HepG2 (cell line): ENCODE results near the gene DLEC1. TPM values are rescaled to one million over a fixed set of nuclear protein-coding genes. Genes with fewer than 3 reads are reported as not detected.

Source experiments
- ADNP ChIP-seq: sonication (generic); formaldehyde crosslinking; IDR thresholded peaks from 2 replicates; pipeline ENCODE4 v1.4.0; 2020; ENCODE audit warnings: missing genetic modification reagents
- AGO2 ChIP-seq: fragments of 200-400 bp; formaldehyde crosslinking; optimal IDR thresholded peaks from 2 replicates; pipeline ENCODE3; 2017; ENCODE audit warnings: mild to moderate bottlenecking, low read depth, low read length, moderate library complexity
- AHR ChIP-seq: IDR thresholded peaks from 2 replicates; pipeline ENCODE4 v1.6.1; 2018; ENCODE audit warnings: missing genetic modification reagents, missing compliant biosample characterization
- ATM ChIP-seq: fragments of 450-650 bp; IDR thresholded peaks from 2 replicates; pipeline ENCODE4 v1.7.1; 2017; ENCODE audit warnings: mild to moderate bottlenecking, borderline replicate concordance
- CENPT ChIP-seq: sonication (generic); formaldehyde crosslinking; IDR thresholded peaks from 2 replicates; pipeline ENCODE4 v1.8.0; 2022; ENCODE audit warnings: low read depth, mild to moderate bottlenecking, moderate library complexity, missing genetic modification reagents
- GATA4 ChIP-seq: sonication (generic); IDR thresholded peaks from 2 replicates; pipeline ENCODE4 v1.6.1; 2016; ENCODE audit warnings: antibody characterized with exemption, low read depth, borderline replicate concordance
- HNF4G ChIP-seq, 2 experiments: sonication (generic) in 1 of 2; formaldehyde crosslinking in 1 of 2; IDR thresholded peaks; 2 replicates each; pipeline versions ENCODE4 v1.4.0 to v1.6.1; 2011 to 2020; ENCODE audit warnings: borderline replicate concordance in 2 of 2, low read depth in 2 of 2, mild to moderate bottlenecking in 2 of 2, low read length in 1 of 2, missing genetic modification reagents in 1 of 2, moderate library complexity in 1 of 2
- HNRNPL ChIP-seq: fragments of 200-400 bp; formaldehyde crosslinking; IDR thresholded peaks from 2 replicates; pipeline ENCODE4 v1.6.1; 2017; ENCODE audit warnings: mild to moderate bottlenecking, low read depth, low read length
- KDM4B ChIP-seq: sonication (generic); formaldehyde crosslinking; IDR thresholded peaks from 2 replicates; pipeline ENCODE4 v1.4.0; 2020; ENCODE audit warnings: missing genetic modification reagents
- KDM6A ChIP-seq: IDR thresholded peaks from 2 replicates; pipeline ENCODE4 v1.6.1; 2016; ENCODE audit warnings: low read depth
- NFATC3 ChIP-seq: sonication (generic); formaldehyde crosslinking; IDR thresholded peaks from 2 replicates; pipeline ENCODE4 v1.5.1; 2020; ENCODE audit warnings: mild to moderate bottlenecking, missing genetic modification reagents
- PHB2 ChIP-seq: fragments of 450-650 bp; IDR thresholded peaks from 2 replicates; pipeline ENCODE4 v1.6.1; 2018; ENCODE audit not compliant: partially characterized antibody
- PITX1 ChIP-seq: sonication (generic); formaldehyde crosslinking; IDR thresholded peaks from 2 replicates; pipeline ENCODE4 v1.5.1; 2020; ENCODE audit warnings: mild to moderate bottlenecking, missing genetic modification reagents
- PPARG ChIP-seq: conservative IDR thresholded peaks from 2 replicates; pipeline ENCODE4 v1.6.1; 2016; ENCODE audit warnings: missing biosample characterization, missing genetic modification reagents
- SIX4 ChIP-seq: sonication (generic); formaldehyde crosslinking; IDR thresholded peaks from 2 replicates; pipeline ENCODE4 v1.4.0; 2020; ENCODE audit warnings: missing genetic modification reagents
- TCF12 ChIP-seq, 2 experiments: fragments of 450-650 bp in 1 of 2; sonication (generic) in 1 of 2; formaldehyde crosslinking in 1 of 2; IDR thresholded peaks; 2 replicates each; pipeline versions ENCODE4 v1.6.1 to v1.8.0; 2017 to 2022; ENCODE audit warnings: antibody characterized with exemption in 1 of 2, mild to moderate bottlenecking in 1 of 2, missing genetic modification reagents in 1 of 2, moderate library complexity in 1 of 2
- ZBTB38 ChIP-seq: sonication (generic); formaldehyde crosslinking; IDR thresholded peaks from 2 replicates; pipeline ENCODE4 v1.5.1; 2020; ENCODE audit warnings: mild to moderate bottlenecking, missing genetic modification reagents
- ZBTB7B ChIP-seq: sonication (generic); formaldehyde crosslinking; IDR thresholded peaks from 2 replicates; pipeline ENCODE4 v1.4.0; 2020; ENCODE audit warnings: missing genetic modification reagents
- ZEB1 ChIP-seq: IDR thresholded peaks from 2 replicates; pipeline ENCODE4 v1.6.1; 2012; ENCODE audit warnings: mild to moderate bottlenecking, low read depth, inconsistent platforms; ENCODE audit not compliant: insufficient replicate concordance
- ZNF496 ChIP-seq: sonication (generic); formaldehyde crosslinking; IDR thresholded peaks from 2 replicates; pipeline ENCODE4 v1.8.1; 2023; ENCODE audit warnings: mild to moderate bottlenecking, moderate library complexity, missing genetic modification reagents; ENCODE audit not compliant: insufficient replicate concordance
- ZNF563 ChIP-seq: sonication (generic); formaldehyde crosslinking; IDR thresholded peaks from 2 replicates; pipeline ENCODE4 v1.8.0; 2022; ENCODE audit warnings: mild to moderate bottlenecking, moderate library complexity, missing genetic modification reagents
- ZNF670 ChIP-seq: sonication (generic); formaldehyde crosslinking; IDR thresholded peaks from 2 replicates; pipeline ENCODE4 v1.8.0; 2022; ENCODE audit warnings: mild to moderate bottlenecking, missing genetic modification reagents, borderline replicate concordance
- ZNF678 ChIP-seq: sonication (generic); formaldehyde crosslinking; IDR thresholded peaks from 2 replicates; pipeline ENCODE4 v1.4.0; 2020; ENCODE audit warnings: mild to moderate bottlenecking, missing genetic modification reagents
- ZNF687 ChIP-seq: sonication (generic); formaldehyde crosslinking; IDR thresholded peaks from 2 replicates; pipeline ENCODE4 v1.5.1; 2020; ENCODE audit warnings: mild to moderate bottlenecking, missing genetic modification reagents, moderate library complexity
- ZNF713 ChIP-seq: sonication (generic); formaldehyde crosslinking; IDR thresholded peaks from 2 replicates; pipeline ENCODE4 v1.4.0; 2020; ENCODE audit warnings: mild to moderate bottlenecking, missing genetic modification reagents
- ZNF740 ChIP-seq: sonication (generic); formaldehyde crosslinking; IDR thresholded peaks from 2 replicates; pipeline ENCODE4 v1.4.0; 2020; ENCODE audit warnings: missing genetic modification reagents
- ZNF75D ChIP-seq: sonication (generic); formaldehyde crosslinking; IDR thresholded peaks from 2 replicates; pipeline ENCODE4 v1.8.1; 2023; ENCODE audit warnings: missing genetic modification reagents, mild to moderate bottlenecking, borderline replicate concordance
- polyA plus RNA-seq, 8 experiments: library from polyadenylated mRNA; depleted of rRNA in 3 of 8; stranded (reverse) in 7 of 8; unstranded in 1 of 8; fragments of >200 nt; fragmentation: Illumina TruSeq in 4 of 8; extraction: Trizol in 4 of 8; gene quantifications; 2 replicates each; pipeline versions ENCODE4 v1.2.1 to v1.2.3, GENCODE V29; 2011 to 2016; ENCODE audit warnings: low read depth in 4 of 8, missing spikeins in 1 of 8, mixed read lengths in 1 of 8; ENCODE audit not compliant: insufficient read depth in 1 of 8
- total RNA-seq, 5 experiments: library from RNA; depleted of rRNA; stranded (reverse); fragments of >200 nt; fragmentation: Illumina TruSeq; extraction: Trizol; gene quantifications; 2 replicates each; pipeline ENCODE4 v1.2.3, GENCODE V29; 2016; ENCODE audit warnings: low read depth in 1 of 5

DLEC1 gene
- total and polyA plus RNA-seq, 2 of the 13 experiments (the other 11 are each of a cell fraction or from before 2014, with no cell fraction given), result 0.09 TPM; not detected in 1

DNA sequence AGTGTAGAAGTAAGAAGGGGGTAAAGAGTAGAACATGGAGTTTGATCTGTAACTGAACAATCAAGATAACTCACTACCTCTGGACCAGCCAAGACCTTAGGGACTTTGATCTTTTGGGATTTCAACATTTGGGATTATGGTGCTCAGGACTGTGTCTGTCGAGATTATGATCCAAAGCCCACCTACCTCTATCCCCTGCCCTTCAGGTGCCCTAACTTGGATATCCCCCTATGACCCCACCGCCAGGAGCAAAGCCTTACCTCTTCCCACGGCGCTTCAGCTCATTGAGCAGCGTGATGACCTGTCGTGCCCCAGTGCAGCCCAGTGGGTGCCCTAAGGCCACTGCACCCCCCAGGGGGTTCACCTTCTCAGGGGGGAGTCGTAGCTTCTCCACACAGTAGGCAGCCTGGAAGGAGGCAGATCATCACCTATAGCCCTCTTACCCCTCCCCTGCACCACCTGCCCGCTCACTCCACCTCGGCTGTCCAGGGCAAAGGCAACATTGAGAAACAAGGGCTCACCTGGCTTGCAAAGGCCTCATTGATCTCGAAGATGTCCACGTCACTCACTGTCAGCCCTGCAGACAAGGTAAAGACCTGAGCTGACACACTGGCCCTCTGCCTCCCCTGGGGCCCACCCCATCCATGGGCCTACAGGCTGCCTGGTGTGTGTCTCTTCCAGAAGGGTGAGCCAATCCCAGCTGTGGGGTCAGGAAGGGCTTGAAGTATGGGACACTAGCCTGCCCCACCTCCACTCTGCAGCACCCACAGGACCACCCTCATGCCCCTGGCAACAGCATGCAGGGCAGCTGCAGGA lies 86.5 kb downstream of the DLEC1 start (continued):
- TF ChIP-seq CENPT, result no peak
- peak; percentile 41 for TF ChIP-seq ZEB1
- TF ChIP-seq ZNF670 (CRISPR knock-in tag), result no peak
- TF ChIP-seq PPARG (CRISPR knock-in tag), result no peak
- TF ChIP-seq AGO2, result peak; percentile 58
- no peak for TF ChIP-seq ATM
- no peak for TF ChIP-seq AHR (CRISPR knock-in tag)
- TF ChIP-seq ZNF713, result no peak
- TF ChIP-seq ZNF740 (CRISPR knock-in tag), result peak; percentile 63; the same call in 1 of the 2 replicates
- TF ChIP-seq PITX1 (CRISPR knock-in tag), result no peak
- 0 out of 2 replicates have a peak, but pooled peaks have one; percentile 20 for TF ChIP-seq ZBTB7B (CRISPR knock-in tag)
- TF ChIP-seq KDM6A (CRISPR knock-in tag), result no peak
- no peak for TF ChIP-seq PHB2
- 0 out of 2 replicates have a peak, but pooled peaks have one; percentile 11 for TF ChIP-seq HNRNPL
- peak; percentile 52; the same call in 1 of the 2 replicates for TF ChIP-seq HNF4G (IDR thresholded peaks at IDR 0.05; ENCODE audit: borderline replicate concordance, low read depth, low read length)
- TF ChIP-seq HNF4G (CRISPR knock-in tag; IDR thresholded peaks at IDR 0.05; ENCODE audit: borderline replicate concordance, low read depth), result no peak
- TF ChIP-seq KDM4B (CRISPR knock-in tag), result no peak
- no peak for TF ChIP-seq SIX4 (CRISPR knock-in tag)
- TF ChIP-seq ZNF496 (CRISPR knock-in tag), result no peak
- TF ChIP-seq ZNF687, result peak; percentile 65
- no peak for TF ChIP-seq TCF12 (IDR thresholded peaks at IDR 0.05)
- no peak for TF ChIP-seq TCF12 (CRISPR knock-in tag; IDR thresholded peaks at IDR 0.05)
- TF ChIP-seq GATA4, result no peak
- TF ChIP-seq ZBTB38 (CRISPR knock-in tag), result no peak
- TF ChIP-seq NFATC3 (CRISPR knock-in tag), result no peak
- no peak for TF ChIP-seq ZNF678
- TF ChIP-seq ZNF75D (CRISPR knock-in tag), result no peak
- no peak for TF ChIP-seq ADNP
- no peak for TF ChIP-seq ZNF563 (CRISPR knock-in tag)
